ENCODE data around the gene ANKRD29. TPM values are rescaled to one million over a fixed set of nuclear protein-coding genes. Genes with fewer than 3 reads are reported as not detected.

ANKRD29 gene
- total RNA-seq, 1 experiment from 2014 or later, result 2.9 TPM

DNA sequence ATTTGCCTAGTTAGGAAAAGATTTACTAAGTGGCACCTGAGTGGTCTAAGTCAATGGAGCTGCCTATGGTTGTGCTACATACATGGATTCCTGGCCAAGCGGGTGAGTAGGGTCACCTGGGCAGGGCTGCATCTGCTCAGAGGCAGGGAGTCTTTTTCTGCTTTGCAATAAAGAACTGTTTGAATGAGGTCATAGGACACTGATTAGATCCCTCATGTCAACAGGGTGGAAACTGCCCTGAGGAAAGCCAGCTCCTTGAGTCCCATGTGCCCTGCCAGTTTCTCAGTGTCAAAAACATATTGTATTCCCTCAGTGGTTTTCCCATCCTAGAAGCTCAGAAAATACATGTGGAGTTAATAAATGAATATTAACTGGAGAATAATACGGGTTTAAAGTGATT lies 31.1 kb upstream of the ANKRD29 start:
- Histone ChIP-seq H3K27me3 (ENCODE audit: control insufficient read depth, insufficient read depth, low read length) (peaks cover 24% of the 10 kb centered on the region), H3K4me3 (ENCODE audit: insufficient read depth, low read depth, low read length) (no peak overlapping the region), H3K36me3 (replicated peaks; ENCODE audit: control insufficient read depth, insufficient read depth, low read length) (no peaks in the 10 kb centered on the region)
- DNase-seq, result no peak

- Histone ChIP-seq H3K36me3 (replicated peaks; ENCODE audit: control insufficient read depth, insufficient read depth, low read length) (no peaks in the 10 kb centered on the region), H3K4me3 (ENCODE audit: insufficient read depth, low read depth, low read length) (peak overlapping the region; percentile 44), H3K27me3 (ENCODE audit: control insufficient read depth, insufficient read depth, low read length) (peaks cover 35% of the 10 kb centered on the region)
- DNase-seq, result peak; percentile 60
These were observed 27.9 kb upstream of the ANKRD29 start for GRCh38 chr18:23690505-23691068.

DNA sequence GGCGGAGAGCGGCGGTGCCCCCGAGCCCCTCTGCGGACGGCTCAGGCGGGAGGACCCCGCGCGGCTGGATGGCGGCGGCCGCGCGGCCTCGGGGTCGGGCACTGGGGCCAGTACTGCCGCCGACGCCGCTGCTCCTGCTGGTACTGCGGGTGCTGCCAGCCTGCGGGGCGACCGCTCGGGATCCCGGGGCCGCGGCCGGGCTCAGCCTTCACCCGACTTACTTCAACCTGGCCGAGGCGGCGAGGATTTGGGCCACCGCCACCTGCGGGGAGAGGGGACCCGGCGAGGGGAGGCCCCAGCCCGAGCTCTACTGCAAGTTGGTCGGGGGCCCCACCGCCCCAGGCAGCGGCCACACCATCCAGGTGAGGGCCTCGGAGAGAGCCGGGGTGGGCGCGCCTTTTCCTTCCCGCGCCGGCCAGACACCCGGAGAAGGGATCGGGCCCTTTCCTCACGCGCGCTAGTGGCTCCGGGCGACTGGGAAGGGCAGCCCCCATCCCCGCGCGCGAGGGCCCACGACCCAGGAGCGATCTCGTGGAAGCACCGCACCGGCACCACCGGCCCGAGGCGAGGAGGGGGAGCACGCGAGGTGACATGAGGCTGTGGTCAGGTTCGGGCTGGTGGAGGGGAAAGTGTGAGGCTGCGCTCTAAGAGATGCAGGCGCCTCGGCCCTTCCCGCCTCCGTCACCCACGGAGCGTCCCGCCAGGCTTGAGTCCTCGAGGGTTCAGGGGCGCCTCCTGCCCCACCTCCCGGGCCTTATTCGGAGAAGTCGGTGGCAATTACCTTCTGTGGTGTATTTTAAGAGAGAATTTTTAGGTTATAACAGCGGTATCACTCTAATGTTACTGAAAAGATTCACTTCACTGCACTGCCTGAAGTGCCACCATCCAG lies 27.1 kb upstream of the ANKRD29 start:
- H3K36me3 ChIP-seq (replicated peaks; ENCODE audit: control insufficient read depth, insufficient read depth, low read length), result no peaks in the 10 kb centered on the region
- H3K27me3 ChIP-seq (ENCODE audit: control insufficient read depth, insufficient read depth, low read length), result peaks cover 35% of the 10 kb centered on the region
- peak; percentile 84 for DNase-seq
- peak overlapping the region; percentile 44 for H3K4me3 ChIP-seq (ENCODE audit: insufficient read depth, low read depth, low read length)

DNA sequence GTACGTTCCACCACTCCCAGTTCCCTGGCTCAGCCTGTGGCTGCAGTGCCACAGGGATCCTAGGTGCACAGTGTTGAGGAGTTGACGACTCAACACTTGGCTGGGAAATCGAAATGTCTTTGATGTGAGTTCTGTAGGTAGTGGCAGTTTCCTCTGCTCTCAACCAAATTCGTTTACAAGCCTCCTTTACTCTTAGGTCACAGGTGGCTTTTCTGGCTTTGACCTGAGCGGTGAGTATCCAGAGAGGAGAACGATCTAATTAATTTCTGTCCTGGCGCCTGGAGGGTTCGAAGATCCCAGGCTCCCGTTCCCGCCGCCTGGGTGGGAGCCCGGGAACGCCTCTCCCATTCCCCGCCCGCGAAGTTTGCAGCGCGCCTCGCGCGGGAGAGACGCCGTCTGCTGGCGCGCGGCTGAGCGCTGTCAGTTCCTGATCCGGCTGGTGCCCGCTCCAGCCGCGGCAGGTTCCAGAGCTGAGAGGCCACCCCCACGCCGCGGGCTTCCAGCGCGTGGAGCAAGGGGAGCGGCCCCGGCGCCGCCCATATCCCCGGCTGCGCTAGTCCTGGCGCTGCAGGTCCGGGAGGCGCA lies 26.4 kb upstream of the ANKRD29 start, which contains the start of gene LAMA3:
Gene LAMA3 (plus strand): TSS at position 423 of the 585 bp plus-strand sequence. CDS start 231 bp downstream, outside the sequence.
- Histone ChIP-seq H3K27me3 (ENCODE audit: control insufficient read depth, insufficient read depth, low read length) (peaks cover 35% of the 10 kb centered on the region), H3K4me3 (ENCODE audit: insufficient read depth, low read depth, low read length) (peak within 1 kb of the TSS; percentile 44), H3K36me3 (replicated peaks; ENCODE audit: control insufficient read depth, insufficient read depth, low read length) (no peaks in the 10 kb centered on the region)
- DNase-seq, result no peak

DNA sequence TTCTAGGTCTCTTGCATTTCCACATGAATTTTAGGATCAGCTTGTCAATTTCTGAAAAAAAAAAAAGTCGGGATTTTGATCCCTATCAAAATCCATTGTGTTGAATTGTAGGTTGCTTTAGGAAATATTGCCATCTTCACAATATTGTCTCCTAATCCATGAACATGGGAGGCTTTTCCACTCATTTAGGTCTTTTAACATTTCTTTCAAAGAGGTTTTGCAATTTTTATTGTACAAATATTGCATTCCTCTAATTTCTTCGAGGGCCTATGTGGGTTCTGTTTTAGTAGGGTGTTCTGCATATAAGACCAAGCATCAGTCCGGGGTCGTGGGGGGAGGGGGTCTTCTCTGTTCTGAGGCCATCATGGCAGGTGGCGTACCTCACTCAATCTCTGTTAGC lies 25.8 kb upstream of the ANKRD29 start:
- no peaks in the 10 kb centered on the region for H3K36me3 ChIP-seq (replicated peaks; ENCODE audit: control insufficient read depth, insufficient read depth, low read length)
- DNase-seq, result peak; percentile 26
- H3K4me3 ChIP-seq (ENCODE audit: insufficient read depth, low read depth, low read length), result no peak overlapping the region
- peaks cover 35% of the 10 kb centered on the region for H3K27me3 ChIP-seq (ENCODE audit: control insufficient read depth, insufficient read depth, low read length)

GRCh38 chr18:23684515-23685197 lies 21.9 kb upstream of the ANKRD29 start:
- no peaks in the 10 kb centered on the region for H3K36me3 ChIP-seq (replicated peaks; ENCODE audit: control insufficient read depth, insufficient read depth, low read length)
- DNase-seq, result no peak

DNA sequence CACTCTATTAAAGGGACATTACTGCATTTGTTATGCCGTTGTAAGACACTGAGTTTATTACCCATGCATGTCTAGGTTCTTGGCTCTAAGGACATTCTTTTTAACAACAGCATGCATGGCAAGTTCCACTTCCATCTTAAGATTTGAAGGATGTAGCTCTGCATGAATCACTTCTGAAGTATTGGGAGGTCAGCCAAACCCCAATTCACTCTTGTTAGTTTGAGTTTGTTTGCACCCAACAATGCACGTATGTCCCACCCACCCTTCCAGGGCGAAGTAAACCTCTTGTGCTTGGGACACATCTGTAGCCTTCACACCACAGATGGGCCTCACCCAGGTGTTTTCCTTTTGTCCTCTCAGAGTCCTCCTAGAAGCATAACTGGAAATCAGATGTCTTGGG lies 21.0 kb upstream of the ANKRD29 start:
- DNase-seq, result no peak
- H3K4me3 ChIP-seq (ENCODE audit: insufficient read depth, low read depth, low read length), result no peak overlapping the region
- peaks cover 9% of the 10 kb centered on the region for H3K27me3 ChIP-seq (ENCODE audit: control insufficient read depth, insufficient read depth, low read length)
- no peaks in the 10 kb centered on the region for H3K36me3 ChIP-seq (replicated peaks; ENCODE audit: control insufficient read depth, insufficient read depth, low read length)

More at GRCh38 chr18:23684515-23685197, 21.9 kb upstream of the ANKRD29 start:
- Histone ChIP-seq H3K27me3 (ENCODE audit: control insufficient read depth, insufficient read depth, low read length) (peaks cover 19% of the 10 kb centered on the region), H3K4me3 (ENCODE audit: insufficient read depth, low read depth, low read length) (no peak overlapping the region)

DNA sequence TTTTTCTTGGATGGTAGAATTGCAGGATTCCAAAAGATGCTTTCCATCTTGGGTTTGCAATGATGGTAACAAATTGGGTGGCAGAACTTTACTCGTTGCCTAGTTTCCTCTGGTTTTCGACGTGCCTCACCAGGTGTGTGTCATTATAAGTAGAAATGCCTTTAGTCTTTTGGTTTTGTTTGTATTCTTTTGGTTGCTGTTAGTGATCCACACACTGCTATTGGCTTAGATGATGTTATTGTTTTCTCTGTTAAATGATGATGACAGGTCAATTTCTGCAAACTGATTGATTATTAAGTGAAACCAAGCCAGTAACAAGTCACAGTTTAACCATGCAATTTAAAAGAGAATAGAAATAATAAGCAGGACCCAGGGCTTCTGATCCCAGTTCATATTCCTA lies 20.4 kb upstream of the ANKRD29 start:
- H3K27me3 ChIP-seq (ENCODE audit: control insufficient read depth, insufficient read depth, low read length), result peaks cover 4% of the 10 kb centered on the region
- no peak for DNase-seq
- H3K36me3 ChIP-seq (replicated peaks; ENCODE audit: control insufficient read depth, insufficient read depth, low read length), result no peaks in the 10 kb centered on the region
- no peak overlapping the region for H3K4me3 ChIP-seq (ENCODE audit: insufficient read depth, low read depth, low read length)

- Histone ChIP-seq H3K27me3 (ENCODE audit: control insufficient read depth, insufficient read depth, low read length) (no peaks in the 10 kb centered on the region; the same call in 1 of the 2 replicates), H3K4me3 (ENCODE audit: insufficient read depth, low read depth, low read length) (no peak overlapping the region), H3K36me3 (replicated peaks; ENCODE audit: control insufficient read depth, insufficient read depth, low read length) (no peaks in the 10 kb centered on the region)
- DNase-seq, result no peak
These were observed 19.8 kb upstream of the ANKRD29 start for GRCh38 chr18:23682472-23682871.

DNA sequence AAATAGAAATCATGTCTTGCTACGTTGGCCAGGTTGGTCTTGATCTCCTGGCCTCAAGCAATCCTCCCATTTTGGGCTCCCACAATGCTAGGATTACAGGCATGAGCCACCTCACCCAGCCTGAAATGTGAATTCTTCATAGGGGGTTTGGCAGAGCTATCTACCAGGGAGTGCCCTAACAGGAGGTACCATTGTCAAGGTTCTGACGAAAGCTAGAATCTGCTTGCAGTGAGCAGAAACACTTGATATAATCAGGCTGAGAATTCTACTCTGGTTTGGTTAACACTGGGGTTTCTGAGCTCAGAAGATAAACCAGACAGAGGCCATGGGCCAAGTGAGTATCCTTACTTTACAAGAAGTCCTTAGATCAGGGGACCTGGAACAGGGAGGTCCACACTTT lies 19.3 kb upstream of the ANKRD29 start:
- no peak overlapping the region for H3K4me3 ChIP-seq (ENCODE audit: insufficient read depth, low read depth, low read length)
- no peaks in the 10 kb centered on the region for H3K36me3 ChIP-seq (replicated peaks; ENCODE audit: control insufficient read depth, insufficient read depth, low read length)
- DNase-seq, result no peak
- H3K27me3 ChIP-seq (ENCODE audit: control insufficient read depth, insufficient read depth, low read length), result no peaks in the 10 kb centered on the region; the same call in 1 of the 2 replicates

GRCh38 chr18:23675896-23676295 lies 13.2 kb upstream of the ANKRD29 start:
- no peak overlapping the region for H3K4me3 ChIP-seq (ENCODE audit: insufficient read depth, low read depth, low read length)

DNA sequence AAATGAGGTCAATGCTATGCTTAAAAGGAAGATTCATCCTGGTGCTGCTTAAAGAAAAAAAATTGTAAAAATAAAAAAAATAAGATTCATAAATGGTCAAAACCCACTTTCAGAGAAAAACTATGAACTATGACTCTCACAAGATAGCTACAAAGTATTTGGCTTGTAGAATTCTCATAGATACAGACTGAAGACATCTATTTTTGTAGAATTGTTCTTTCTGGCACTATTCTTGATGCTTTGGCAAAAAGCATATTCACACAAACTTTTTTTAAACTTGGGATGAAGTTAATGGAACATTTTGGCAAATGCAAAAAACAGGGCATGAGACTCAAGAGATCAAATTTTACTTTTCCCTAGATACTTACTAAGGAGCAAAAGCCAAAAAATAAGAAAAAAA lies 12.5 kb upstream of the ANKRD29 start:
- Histone ChIP-seq H3K4me3 (ENCODE audit: insufficient read depth, low read depth, low read length) (no peak overlapping the region), H3K27me3 (ENCODE audit: control insufficient read depth, insufficient read depth, low read length) (no peaks in the 10 kb centered on the region), H3K36me3 (replicated peaks; ENCODE audit: control insufficient read depth, insufficient read depth, low read length) (no peaks in the 10 kb centered on the region)
- DNase-seq, result no peak

More at GRCh38 chr18:23675896-23676295, 13.2 kb upstream of the ANKRD29 start:
- Histone ChIP-seq H3K36me3 (replicated peaks; ENCODE audit: control insufficient read depth, insufficient read depth, low read length) (no peaks in the 10 kb centered on the region), H3K27me3 (ENCODE audit: control insufficient read depth, insufficient read depth, low read length) (no peaks in the 10 kb centered on the region)
- DNase-seq, result no peak

DNA sequence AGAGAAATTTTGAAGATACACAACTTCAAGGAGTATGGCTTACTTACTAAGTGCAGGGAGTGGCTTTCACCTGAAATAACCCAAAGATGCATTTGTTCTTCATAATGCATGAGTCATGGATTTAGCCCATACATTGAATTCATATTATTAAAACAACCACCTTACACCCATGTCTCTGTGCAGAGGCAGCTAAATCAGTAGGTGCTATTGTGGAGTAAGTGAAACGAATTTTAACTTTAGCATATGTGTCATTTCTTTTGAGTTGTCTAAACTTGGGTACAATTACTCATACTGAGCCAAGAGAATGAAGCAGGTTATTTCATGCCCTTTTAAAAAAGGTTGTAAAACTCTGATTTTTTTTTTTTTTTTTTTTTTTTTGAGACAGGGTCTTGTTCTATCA lies 11.0 kb upstream of the ANKRD29 start:
- Histone ChIP-seq H3K36me3 (replicated peaks; ENCODE audit: control insufficient read depth, insufficient read depth, low read length) (no peaks in the 10 kb centered on the region), H3K4me3 (ENCODE audit: insufficient read depth, low read depth, low read length) (no peak overlapping the region), H3K27me3 (ENCODE audit: control insufficient read depth, insufficient read depth, low read length) (no peaks in the 10 kb centered on the region)
- no peak for DNase-seq

DNA sequence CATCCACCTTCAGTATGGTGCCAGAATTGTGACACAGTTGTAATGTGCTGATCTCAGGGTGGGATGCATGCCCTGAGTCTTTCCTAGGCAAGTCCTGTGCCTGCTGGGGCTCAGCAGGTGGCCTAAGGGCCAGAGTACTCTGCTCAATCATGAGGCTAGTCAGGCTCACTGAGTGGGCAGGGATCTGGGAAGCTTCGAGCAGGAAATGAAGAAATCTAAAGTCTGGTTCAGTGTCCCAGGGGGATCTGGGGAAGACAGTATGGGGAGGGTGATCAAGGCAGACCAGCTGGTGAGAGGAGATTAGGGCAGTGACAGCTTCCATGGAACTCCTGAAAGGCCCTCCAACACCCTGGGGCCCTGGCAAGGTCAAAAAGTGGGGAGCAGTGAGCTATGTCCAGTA lies 8.9 kb upstream of the ANKRD29 start:
- Histone ChIP-seq H3K36me3 (replicated peaks; ENCODE audit: control insufficient read depth, insufficient read depth, low read length) (no peaks in the 10 kb centered on the region), H3K27me3 (ENCODE audit: control insufficient read depth, insufficient read depth, low read length) (no peaks in the 10 kb centered on the region), H3K4me3 (ENCODE audit: insufficient read depth, low read depth, low read length) (no peak overlapping the region)
- no peak for DNase-seq
